GM19467 (cell line): Measurements from ENCODE around the gene GTF2F2.

Experiments
- ATAC-seq: cut with Tn5 transposase; IDR thresholded peaks from one replicate; pipeline ENCODE4 v1.9.1; 2021; ENCODE audit warnings: mild to moderate bottlenecking, moderate library complexity; ENCODE audit not compliant: unreplicated experiment

The GTF2F2 gene

GRCh38 chr13:45332036-45332830 is 211.9 kb downstream of the GTF2F2 start:
- ATAC-seq: no peak

GRCh38 chr13:45332831-45333219 is 212.5 kb downstream of the GTF2F2 start:
- no peak for ATAC-seq

DNA sequence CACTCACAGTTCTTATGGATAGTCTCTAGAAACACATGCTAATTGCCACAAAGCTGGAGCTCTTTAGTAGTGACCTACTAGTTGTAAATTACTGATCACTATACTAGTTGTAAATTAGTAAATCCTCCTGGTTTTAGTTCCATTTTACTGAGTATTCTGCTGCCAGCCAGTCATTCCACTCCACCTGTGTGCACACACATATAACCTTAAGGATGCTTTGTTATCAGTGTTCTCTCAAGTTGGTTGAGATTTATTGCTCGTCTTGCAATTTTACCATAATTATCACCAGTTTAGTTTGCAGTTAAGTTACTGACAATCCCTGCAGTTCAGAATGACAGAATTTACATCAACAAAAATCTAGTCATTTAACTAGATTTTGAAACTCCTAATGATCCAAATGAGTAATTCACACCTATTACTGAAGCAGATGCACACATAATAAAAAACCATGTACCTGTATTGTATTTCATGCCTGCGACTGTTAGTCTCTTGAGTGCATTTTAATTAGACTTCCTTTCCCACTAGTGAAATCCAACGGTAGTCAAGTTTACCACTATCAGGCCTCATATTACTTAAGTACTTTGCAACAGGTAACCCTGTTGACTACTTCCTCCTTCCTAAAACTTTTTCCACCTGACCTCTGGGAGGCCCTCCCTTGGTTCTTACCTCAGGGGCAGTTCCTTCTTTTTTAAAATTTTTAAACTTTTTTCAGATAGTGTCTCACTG is 213.1 kb downstream of the GTF2F2 start:
- no peak for ATAC-seq
